Left cardiac atrium (tissue), 4 donors: ENCODE results near the gene JCHAIN. TPM values are rescaled to one million over a fixed set of nuclear protein-coding genes. Genes with fewer than 3 reads are reported as not detected.
"Not testable (repeated sequence)": the region's sequence is repeated elsewhere in the genome, so short reads cannot be mapped to it uniquely, and the experiment has no call there.

Experiments
- ATAC-seq, 2 donors: fragments of 200-7000 bp; cut with Tn5 transposase; one replicate each; pipeline ENCODE4 v1.9.1; 2020; ENCODE audit warnings: mild to moderate bottlenecking in 2 of 2, moderate library complexity in 2 of 2
- DNase-seq: peaks from one replicate; pipeline ENCODE4 v3.0.0-alpha.2; 2020
- intact Hi-C, 2 donors: fragments of 100-400 bp; cut with DNase I; formaldehyde crosslinking; loops; one replicate each; pipeline versions ENCODE4 v1.14.1 to v1.15.1; 2022 to 2023
- long read RNA-seq: library from polyadenylated mRNA; unstranded; transcript quantifications from one replicate; pipeline ENCODE4 v2.0.0, GENCODE V29; 2021
- total RNA-seq, 2 donors: library from RNA; stranded (reverse); fragmentation: NEBNext Ultra II Directional; extraction: Animal tissue kit (Norgen Biotek cat#: 25700); gene quantifications; one replicate each; pipeline ENCODE4 v1.2.1, GENCODE V29; 2021
- donor health status: DM: no; HTN: yes; CAD: no.
- donor health status: DM: no; HTN: yes; CAD: no; lungs with severe emphysema.
- donor health status: DM: yes; HTN: yes; CAD: no.
- donor health status: Dilated cardiomyopathy.

The JCHAIN gene
- 10 to 100 TPM in 1 of 2 donors, 1 to 10 TPM in 1; 9.0 to 12.0 TPM for total RNA-seq
- long read RNA-seq, partial matches to known transcripts = 0 of 2 reads
- long read RNA-seq, other reads (novel, unspliced or antisense) = 0 of 2 reads

DNA sequence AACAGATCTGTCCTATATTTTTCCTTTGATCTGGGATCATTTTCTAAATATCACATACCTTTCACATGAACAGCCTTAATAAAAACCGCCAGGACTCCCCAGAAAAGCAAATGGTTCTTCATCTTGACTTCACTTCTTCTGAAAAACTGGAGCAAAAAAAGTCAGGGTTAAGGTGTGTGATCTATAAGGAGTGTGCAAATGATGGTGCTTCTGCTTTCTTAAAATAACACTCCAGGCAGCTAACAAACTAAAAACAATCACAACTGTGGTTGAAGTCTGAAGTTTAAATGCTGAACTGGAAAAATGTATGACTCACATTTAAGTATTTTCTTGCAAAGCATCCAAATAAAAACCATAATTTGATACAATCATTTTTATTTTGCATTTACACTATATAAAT, at the start of gene JCHAIN:
Gene JCHAIN, minus strand, starts transcription at position 140 of the 400 bp plus-strand sequence. Its CDS starts 18 bp downstream, at position 122.
- ATAC-seq (no peak), DNase-seq (no peak)
- intact Hi-C loops = no loop called here

DNA sequence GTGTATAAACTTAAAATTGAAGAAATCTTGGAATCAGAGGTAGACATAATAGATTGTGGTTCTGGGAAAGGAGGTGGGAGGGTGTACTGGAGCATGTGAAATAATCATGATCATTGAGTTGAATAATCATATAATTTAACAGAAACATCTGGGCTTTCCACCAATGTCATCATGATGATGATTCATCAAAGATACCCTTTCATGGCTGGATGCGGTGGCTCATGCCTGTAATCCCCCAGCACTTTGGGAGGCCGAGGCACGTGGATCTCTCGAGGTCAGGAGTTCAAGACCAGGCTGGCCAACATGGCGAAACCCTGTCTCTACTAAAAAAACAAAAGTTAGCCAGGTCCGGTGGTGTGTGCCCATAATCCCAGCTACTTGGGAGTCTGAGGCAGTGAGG, 48.8 kb upstream of the JCHAIN start:
- DNase-seq (no peak), ATAC-seq (no peak)
- intact Hi-C loops = no loop called here

DNA sequence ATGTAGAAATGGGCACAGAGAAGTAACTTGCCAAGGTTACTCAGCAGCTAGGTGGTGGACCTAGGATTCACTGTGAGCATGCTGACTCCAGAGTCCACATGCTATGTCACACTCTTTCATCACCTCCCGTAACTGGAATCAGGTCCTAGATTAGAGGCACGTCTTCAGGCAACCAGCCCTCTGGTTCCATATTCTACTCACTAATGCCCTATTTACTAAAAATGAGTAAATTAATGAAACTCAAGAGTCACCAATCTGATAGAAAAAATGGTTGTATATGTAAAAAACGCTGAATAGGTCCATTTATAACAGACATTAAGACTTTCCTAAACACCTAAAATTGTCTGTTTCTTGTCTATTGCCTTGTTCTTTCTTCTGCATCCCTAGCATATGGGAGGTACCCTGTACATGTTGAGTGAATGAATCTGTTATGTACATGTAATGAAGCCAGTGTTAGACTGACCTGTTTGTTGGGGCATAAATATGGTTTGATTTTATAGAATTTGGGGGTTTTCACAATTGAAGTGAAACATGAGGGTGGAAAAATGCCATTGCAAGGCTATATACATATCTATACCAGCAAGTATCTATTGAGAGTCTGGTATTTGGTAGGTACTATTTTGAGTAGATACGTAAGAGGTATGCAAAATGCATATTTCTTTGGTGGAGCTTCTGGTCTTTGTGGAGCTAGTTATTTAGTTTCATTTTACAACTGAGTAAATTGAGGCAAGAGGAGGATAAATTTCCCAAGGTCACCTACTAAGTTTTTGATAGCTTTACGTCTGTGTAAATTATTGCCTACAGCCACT, 48.0 kb upstream of the JCHAIN start:
- intact Hi-C loops = no loop called here
- ATAC-seq = peak; percentile 38 to 61
- DNase-seq = no peak

DNA sequence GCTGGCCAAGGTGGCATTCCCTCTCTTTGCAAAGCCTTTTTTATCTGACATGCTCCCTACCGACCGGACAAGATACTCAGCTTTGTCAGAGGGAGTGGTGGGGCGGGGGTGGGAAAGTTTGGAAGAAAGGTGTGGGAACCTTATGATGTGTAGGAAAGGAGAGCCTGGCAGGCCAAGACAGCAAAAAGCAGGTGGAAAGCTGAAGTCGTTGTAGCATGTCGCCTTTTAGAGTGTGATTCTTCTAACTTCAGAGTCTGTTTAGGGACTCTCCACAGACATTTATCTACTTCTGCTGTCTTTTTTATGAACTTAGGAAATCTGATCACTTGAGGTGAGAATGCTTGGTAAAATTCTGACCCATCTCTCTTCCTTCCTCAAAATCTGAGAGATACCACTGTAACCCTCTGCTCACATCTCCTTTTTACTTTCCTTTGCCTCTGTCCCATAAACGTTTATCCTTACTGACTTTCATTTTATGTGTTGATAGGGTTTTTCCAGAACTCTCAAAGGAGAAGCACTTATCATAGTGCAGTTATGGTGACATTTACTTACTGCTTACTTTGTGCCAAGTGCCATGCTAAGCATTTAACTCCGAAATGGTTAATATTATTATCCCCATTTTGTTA, 47.3 kb upstream of the JCHAIN start:
- DNase-seq = no peak
- intact Hi-C loops = no loop called here

DNA sequence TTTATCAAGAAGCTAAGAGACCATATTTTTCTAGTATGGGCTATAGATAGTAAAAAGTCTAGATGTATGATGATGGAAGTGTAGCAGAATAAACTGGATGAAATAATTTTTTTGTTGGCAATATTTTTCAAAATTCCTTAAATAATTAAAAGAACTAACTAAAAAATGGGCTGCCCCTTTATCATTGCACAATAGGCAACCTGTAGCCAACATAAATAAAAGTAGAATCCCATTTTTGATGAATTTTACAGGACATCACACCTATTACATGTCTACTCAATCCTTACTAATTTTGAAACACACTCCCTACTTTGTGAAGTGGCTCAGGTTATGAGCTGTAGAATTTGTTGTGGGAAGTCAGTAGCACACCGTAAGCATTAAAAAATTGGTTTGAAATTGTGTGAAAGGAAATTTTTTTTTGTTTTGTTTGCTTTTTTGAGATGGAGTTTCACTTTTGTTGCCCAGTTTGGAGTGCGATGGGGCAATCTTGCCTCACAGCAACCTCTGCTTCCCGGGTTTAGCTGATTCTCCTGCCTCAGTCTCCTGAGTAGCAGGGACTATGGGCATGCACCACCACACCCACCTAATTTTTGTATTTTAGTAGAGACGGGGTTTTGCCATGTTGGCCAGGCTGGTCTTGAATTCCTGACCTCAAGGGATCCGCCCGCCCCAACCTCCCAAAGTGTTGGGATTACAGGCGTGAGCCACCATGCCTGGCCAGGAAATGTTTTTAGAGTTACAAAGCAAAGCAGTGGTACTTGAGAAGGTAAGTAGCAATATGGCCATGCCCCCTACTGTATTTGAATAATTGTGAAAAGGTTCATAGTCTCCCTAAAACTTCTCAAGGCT, 46.5 kb upstream of the JCHAIN start:
- ATAC-seq = no peak
- DNase-seq = no peak
- intact Hi-C loops = no loop called here

More for the DNA sequence above, 47.3 kb upstream of the JCHAIN start:
- peak in 1 of 2 donors; percentile 14 for ATAC-seq

DNA sequence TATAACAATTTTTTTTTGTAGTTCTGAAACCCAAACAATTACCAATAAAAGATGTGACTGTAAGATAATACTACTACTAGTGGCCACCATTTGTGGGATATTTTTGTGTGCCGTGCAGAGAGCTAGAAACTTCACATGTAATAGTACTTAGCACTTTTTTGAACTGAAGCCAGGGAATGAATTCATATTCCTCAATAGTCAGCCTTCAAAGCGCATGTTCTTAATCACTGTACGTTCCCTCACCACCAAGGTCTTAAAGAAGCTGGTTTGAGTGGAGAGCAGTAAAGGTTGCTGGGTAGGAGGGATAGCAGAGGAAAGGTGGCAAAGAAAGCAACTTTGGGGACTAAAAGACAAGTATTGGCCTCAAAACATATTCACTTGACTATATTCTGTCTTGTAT, 45.8 kb upstream of the JCHAIN start:
- intact Hi-C loops = no loop called here
- DNase-seq (no peak), ATAC-seq (no peak)

DNA sequence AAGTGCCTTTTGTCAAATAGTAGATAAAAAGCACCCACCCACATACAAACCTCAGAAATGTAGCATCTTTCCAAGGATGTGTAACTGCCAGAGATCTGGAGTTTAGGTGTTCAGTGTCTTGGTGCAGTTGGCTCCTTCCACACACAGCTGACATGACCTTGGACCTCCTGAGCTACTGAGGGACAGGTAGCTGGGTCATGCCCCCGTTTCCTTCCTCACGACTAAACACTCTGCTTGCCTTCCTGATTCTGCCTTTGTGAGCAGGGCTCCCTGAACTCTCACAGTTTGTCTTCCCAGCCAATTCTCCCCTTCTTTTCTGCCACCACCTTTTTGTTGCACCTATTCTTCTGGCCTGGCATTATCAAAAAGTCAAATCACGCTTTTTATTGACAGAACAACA, 45.3 kb upstream of the JCHAIN start:
- DNase-seq (no peak), ATAC-seq (no peak)
- intact Hi-C loops = no loop called here

DNA sequence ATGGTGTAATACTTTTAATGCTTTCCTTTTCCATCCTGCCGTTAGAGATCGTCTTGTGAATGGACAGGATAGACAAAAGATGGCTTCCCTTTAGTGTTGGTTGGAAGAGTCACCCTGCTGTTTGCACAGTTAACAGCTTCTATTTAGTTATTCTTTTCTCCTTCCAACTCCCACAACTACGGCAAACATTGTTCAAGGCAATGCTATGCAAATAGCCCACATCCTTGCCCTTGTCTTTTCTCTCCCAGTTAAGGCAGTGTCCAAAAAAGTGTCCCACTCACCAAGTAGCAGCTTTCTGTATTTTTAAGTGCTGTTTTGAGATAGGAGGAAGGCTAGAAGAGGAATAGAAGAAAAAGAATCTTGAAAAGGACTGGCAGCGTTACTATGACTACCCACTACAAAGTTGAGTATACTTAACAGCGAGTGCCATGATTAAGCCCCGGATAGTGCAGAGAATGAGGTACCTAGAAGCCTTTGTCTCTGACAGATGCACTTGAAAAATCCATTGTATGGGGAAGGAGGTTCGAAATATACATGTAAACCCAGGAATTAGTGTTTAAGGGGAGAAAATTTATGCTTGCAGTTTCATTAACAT, 43.4 kb upstream of the JCHAIN start:
- intact Hi-C loops = no loop called here
- ATAC-seq (no peak), DNase-seq (no peak)

DNA sequence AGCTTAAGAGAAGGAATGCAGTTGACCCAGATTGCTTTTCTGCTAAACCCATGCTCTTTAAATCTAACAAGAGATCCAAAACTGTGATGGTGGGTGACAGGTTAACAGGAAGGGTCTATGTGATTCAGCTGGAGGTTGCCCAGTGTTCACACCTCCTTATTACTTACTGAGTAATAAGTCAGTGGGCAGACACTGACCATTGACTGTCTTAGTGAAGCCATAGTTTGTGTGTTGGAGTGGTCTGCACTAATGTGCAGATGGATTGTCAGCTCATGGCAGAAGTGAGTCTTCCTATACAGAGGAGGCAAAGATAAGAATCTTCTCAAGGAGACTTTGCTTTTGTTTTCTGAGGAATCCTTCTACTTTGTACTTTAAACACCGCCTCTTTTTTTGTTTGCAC, 40.2 kb upstream of the JCHAIN start:
- DNase-seq (no peak), ATAC-seq (no peak)
- intact Hi-C loops = no loop called here

DNA sequence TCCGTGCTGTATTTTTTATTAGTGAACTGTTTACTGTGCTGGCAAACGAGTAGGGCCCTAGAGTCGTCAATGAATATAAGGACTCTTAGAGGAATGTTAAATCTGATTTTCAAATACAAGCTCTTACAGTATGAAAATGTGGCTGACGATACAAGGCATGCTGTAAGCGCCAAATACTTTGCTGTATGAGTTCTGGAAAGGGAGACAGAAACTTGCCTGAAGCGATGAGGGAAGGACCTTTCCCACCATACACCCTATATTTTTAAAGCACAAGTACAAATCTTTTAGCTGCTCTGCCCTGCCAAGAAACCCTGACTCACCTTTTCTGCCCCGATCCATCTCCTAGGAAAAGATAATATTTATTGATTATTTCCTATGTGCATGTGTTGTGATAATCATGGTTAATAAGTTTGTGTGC, 39.7 kb upstream of the JCHAIN start:
- intact Hi-C loops = no loop called here
- DNase-seq = no peak
- no peak for ATAC-seq

DNA sequence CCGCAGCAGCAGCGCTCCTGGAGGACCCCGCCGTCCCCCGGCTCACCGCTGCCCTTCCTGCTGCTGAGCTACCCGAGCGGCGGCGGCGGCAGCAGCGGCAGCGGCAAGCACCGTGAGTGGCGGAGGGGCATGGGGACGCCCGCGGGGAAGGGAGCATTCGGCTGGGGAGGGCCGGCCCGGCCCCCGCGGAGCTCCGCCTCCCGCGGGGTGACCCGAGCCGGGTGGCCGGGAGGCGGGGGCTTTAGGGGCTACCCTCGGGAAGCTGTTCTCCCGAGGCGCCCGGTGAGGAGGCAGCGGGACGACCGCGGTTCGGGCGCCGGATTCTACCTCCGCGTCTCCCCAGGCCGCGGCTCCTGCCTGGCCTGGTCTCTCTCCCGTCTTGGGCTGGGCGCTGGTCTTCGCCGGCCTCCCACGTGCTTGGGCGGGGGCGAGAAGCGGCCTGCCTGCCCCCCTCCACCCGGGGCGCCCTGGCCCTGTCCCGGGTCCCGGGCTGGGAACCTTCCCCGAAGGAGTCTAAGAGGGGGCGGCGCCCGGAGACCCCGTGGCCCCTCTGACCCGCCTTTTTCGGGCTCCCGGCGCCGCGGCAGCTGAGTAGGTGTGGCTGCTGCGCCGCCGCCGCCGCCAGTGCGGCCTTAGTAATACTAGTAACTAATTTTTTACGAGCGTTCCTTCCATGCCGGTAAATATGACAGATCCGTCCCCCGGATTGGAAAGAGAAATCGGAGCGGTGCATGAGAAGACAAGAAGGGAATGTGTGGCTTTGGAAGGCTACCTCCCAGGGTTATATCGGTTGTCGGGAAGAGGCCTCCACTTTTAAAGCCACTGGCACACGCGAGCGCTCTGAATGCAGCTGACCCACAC, 39.1 kb upstream of the JCHAIN start:
- intact Hi-C loops = no loop called here
- DNase-seq = peak; percentile 83
- ATAC-seq = peak; percentile 81 to 85

DNA sequence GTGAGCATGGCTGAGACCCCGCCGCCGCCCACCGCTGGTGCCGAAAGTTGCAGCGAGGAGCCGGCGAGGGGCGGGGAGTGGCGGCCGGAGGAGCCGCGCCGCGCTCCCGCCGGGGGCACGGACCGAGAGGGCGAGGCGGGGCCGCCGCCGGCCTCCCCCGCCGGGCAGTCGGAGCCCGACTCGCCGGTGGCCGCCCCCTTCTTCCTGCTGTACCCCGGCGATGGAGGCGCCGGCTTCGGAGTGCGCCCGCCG, 38.5 kb upstream of the JCHAIN start:
- intact Hi-C loops = no loop called here

DNA sequence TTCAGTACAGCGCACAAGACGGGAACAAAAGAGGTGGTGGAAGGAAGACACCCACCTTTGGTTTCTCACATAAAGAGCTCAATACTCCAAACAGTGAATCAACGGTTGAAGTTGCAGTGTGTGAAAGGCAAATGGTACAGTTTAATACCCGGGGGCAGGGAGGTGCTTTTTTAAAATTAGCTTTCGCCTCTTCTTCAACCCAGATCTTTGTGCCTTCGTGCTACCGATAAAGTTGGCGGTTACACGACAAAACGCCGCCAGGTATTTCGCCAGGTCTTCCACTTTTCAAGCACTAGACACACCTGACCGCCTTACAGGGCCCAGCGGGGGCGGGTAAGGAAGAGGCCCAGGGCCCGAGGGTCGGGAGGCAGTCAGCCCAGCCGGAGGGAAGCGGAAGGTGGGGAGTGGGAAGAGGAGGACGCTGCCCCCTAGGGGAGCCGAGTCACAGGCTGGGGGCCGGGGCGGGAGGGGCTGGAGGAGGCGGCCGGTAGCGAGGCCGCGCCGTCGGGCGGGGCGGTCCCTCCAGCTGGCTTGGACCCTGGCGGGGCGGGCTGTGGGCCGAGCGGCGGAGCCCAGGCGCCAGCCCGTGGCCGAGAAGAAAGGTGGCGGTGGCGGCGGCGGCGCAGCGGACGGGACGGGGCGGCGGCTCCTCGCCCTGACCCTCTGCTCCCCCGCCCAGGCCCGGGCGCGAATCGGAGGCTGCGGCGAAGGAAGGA, 38.1 kb upstream of the JCHAIN start:
- DNase-seq (peak; percentile 87), ATAC-seq (peak; percentile 90 to 91)
- intact Hi-C loops = no loop called here

More for the DNA sequence above, 38.5 kb upstream of the JCHAIN start:
- DNase-seq (no peak), ATAC-seq (peak; percentile 46 to 65)

DNA sequence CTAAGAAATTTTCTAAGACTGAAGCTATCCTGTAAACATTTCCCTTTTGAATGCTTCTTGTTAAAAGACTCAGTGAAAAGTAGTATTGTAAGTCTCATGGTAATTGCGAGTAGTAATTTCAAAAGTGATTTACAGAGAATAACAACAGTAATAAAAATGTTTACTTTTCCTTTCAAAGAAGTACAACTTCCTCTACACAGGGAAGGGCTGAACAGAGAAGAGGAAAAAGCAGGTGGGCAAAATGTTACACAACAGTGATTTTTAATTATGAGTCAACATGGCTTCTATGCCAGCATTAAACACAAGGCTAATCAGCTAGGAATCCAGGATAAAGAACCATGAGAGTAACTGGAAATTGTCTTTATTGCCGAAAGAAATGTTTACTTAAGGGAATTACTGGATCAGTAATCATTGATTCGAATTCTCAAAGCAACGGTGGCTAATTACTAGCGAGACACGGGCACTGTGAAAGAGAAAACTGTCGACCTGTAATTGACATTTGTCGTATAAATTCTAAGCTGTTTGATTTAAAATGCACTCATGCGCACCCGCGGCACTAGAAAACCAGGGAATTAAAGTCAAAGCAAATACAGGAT, 37.4 kb upstream of the JCHAIN start:
- intact Hi-C loops = no loop called here
- ATAC-seq (peak in 1 of 2 donors; percentile 17), DNase-seq (no peak)

DNA sequence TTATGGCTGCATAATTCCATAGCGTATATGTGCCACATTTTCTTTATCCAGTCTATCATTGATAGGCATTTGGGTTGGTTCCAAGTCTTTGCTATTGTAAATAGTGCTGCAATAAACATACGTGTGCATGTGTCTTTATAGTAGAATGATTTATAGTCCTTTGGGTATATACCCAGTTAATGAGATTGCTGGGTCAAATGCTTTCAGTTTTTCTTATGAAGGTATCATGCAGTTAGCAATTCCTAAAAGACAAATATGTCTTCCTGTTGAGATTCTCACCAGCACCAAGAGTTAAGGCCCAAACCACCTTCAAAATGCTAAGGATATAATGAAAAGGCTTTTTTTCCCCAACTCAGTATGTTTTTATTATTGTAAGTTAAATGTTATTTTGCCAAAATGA, 36.3 kb upstream of the JCHAIN start:
- DNase-seq, ATAC-seq, intact Hi-C loops: not testable (repeated sequence)

DNA sequence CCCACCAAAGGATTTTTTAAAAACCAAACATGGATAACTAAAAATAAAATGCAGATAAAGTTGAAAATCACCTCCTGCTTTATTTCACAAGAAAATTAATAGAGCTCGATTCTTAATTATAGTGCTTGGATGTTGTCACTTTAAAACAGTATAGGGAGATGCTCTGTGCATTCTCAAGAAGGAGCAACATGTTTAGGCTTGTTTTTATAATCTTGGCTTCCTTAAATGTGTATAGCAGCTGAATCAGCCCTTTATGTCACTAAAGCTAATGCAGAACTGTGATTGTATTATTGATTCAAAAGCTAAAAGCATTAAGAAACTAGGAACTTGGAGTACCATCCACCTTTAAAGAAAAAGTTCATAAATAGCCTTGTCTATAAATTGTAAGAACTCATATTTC, 35.0 kb upstream of the JCHAIN start:
- ATAC-seq (no peak), DNase-seq (no peak)
- intact Hi-C loops = no loop called here

DNA sequence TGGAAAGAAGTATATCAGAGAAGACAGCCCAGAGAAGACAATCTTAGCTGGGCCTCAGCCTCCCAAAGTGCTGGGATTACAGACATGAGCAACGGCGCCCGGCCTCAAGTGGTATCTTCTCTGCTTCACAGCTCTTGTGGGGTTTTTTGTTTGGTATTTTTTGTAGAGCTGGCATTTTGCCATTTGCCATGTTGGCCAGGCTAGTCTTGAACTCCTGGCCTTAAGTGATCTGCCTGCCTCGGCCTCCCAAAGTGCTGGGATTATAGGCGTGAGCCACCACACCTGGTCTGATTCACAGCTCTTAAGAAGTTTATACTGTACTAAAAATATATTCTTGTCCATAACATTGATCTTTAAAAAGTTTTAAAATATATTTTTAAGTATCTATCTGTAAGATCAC, 34.4 kb upstream of the JCHAIN start:
- intact Hi-C loops = no loop called here
- no peak for ATAC-seq
- DNase-seq = no peak

DNA sequence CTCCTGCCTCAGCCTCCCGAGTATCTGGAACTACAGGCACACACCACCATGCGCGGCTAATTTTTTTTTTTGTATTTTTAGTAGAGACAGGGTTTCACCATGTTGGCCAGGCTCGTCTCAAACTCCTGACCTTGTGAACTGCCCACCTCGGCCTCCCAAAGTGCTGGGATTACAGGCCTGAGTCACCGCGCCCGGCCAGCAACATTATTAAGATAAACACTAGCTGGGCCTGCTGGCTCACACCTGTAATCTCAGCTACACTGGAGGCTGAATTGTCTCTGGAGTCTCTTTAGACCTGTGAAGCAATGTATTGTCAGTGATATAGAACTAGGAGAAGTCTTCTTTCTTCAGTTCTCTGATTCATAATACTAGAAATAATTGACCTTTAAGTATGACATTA, 32.1 kb upstream of the JCHAIN start:
- ATAC-seq, DNase-seq, intact Hi-C loops: not testable (repeated sequence)
